H9 (cell line): ENCODE measurements around the gene RNF213. TPM values are rescaled to one million over a fixed set of nuclear protein-coding genes. Genes with fewer than 3 reads are reported as not detected.

ENCODE experiments used
- DNase-seq: peaks from one replicate; pipeline ENCODE4 v3.0.0-alpha.2; 2017
- H2AFZ ChIP-seq: one replicate; pipeline ENCODE4 v1.6.1; 2013; ENCODE audit warnings: mild to moderate bottlenecking, low read length, control low read depth, moderate library complexity
- H2AK5ac ChIP-seq: 2 replicates; pipeline ENCODE4 v1.6.1; 2013; ENCODE audit warnings: low read length, control low read depth, mixed read lengths; ENCODE audit not compliant: insufficient read length
- H2BK120ac ChIP-seq: one replicate; pipeline ENCODE4 v1.6.1; 2013; ENCODE audit warnings: low read depth, mild to moderate bottlenecking, low read length, control low read depth, inconsistent platforms; ENCODE audit not compliant: poor library complexity, severe bottlenecking
- H2BK12ac ChIP-seq: 2 replicates; pipeline ENCODE4 v1.6.1; 2013; ENCODE audit warnings: low read length, control low read depth, mixed read lengths, low read depth; ENCODE audit not compliant: insufficient read length
- H2BK15ac ChIP-seq: 2 replicates; pipeline ENCODE4 v1.6.1; 2013; ENCODE audit warnings: low read depth, low read length, control low read depth
- H2BK20ac ChIP-seq: one replicate; pipeline ENCODE4 v1.6.1; 2013; ENCODE audit warnings: low read depth, mild to moderate bottlenecking, low read length, control low read depth, inconsistent platforms; ENCODE audit not compliant: poor library complexity, severe bottlenecking
- H2BK5ac ChIP-seq: 2 replicates; pipeline ENCODE4 v1.6.1; 2013; ENCODE audit warnings: low read length, control low read depth, mixed read lengths; ENCODE audit not compliant: insufficient read length
- H3K14ac ChIP-seq: 2 replicates; pipeline ENCODE4 v1.6.1; 2013; ENCODE audit warnings: low read length, control low read depth; ENCODE audit not compliant: insufficient read depth
- H3K18ac ChIP-seq: 2 replicates; pipeline ENCODE4 v1.6.1; 2013; ENCODE audit warnings: low read depth, mild to moderate bottlenecking, mixed read lengths, low read length, control low read depth; ENCODE audit not compliant: insufficient read length
- H3K23ac ChIP-seq: 2 replicates; pipeline ENCODE4 v1.6.1; 2013; ENCODE audit warnings: low read length, control low read depth, mixed read lengths, low read depth; ENCODE audit not compliant: insufficient read length
- H3K23me2 ChIP-seq: 2 replicates; pipeline ENCODE4 v1.6.1; 2013; ENCODE audit warnings: low read depth, mild to moderate bottlenecking, mixed read lengths, low read length, control low read depth; ENCODE audit not compliant: insufficient read length, poor library complexity, severe bottlenecking
- H3K27ac ChIP-seq: 2 replicates; pipeline ENCODE4 v1.5.1; 2013; ENCODE audit warnings: low read length, control low read depth, mixed read lengths, low read depth; ENCODE audit not compliant: insufficient read length
- H3K27me3 ChIP-seq: 2 replicates; pipeline ENCODE4 v1.6.1; 2013; ENCODE audit warnings: low read length, control low read depth, inconsistent platforms; ENCODE audit not compliant: insufficient read depth
- H3K4ac ChIP-seq: 2 replicates; pipeline ENCODE4 v1.6.1; 2013; ENCODE audit warnings: low read depth, mild to moderate bottlenecking, control low read depth, inconsistent platforms, low read length, moderate library complexity
- H3K4me1 ChIP-seq: 2 replicates; pipeline ENCODE4 v1.6.1; 2013; ENCODE audit warnings: low read length, control low read depth, inconsistent platforms; ENCODE audit not compliant: insufficient read depth
- H3K4me2 ChIP-seq: 2 replicates; pipeline ENCODE4 v1.6.1; 2013; ENCODE audit warnings: low read length, control low read depth, mixed read lengths; ENCODE audit not compliant: insufficient read length, insufficient read depth
- H3K56ac ChIP-seq: 2 replicates; pipeline ENCODE4 v1.6.1; 2013; ENCODE audit warnings: low read depth, mild to moderate bottlenecking, mixed read lengths, low read length, control low read depth; ENCODE audit not compliant: insufficient read length
- H3K79me1 ChIP-seq: 2 replicates; pipeline ENCODE4 v1.6.1; 2013; ENCODE audit warnings: low read depth, mild to moderate bottlenecking, moderate library complexity, low read length, control low read depth, inconsistent platforms; ENCODE audit not compliant: insufficient read depth, poor library complexity, severe bottlenecking
- H3K79me2 ChIP-seq: 2 replicates; pipeline ENCODE4 v1.6.1; 2013; ENCODE audit warnings: low read length, control low read depth, inconsistent platforms; ENCODE audit not compliant: insufficient read depth
- H3K9ac ChIP-seq: 2 replicates; pipeline ENCODE4 v1.6.1; 2013; ENCODE audit warnings: low read length, control low read depth, mixed read lengths; ENCODE audit not compliant: insufficient read length; ENCODE audit errors: extremely low read depth
- H3K9me3 ChIP-seq: one replicate; pipeline ENCODE4 v1.6.1; 2013; ENCODE audit warnings: low read depth, low read length, inconsistent platforms; ENCODE audit not compliant: control insufficient read depth
- H3T11ph ChIP-seq: one replicate; pipeline ENCODE4 v1.6.1; 2013; ENCODE audit warnings: mild to moderate bottlenecking, low read length, control low read depth, inconsistent platforms
- H4K20me1 ChIP-seq: one replicate; pipeline ENCODE4 v1.6.1; 2013; ENCODE audit not compliant: control insufficient read depth, insufficient read length, insufficient read depth
- H4K5ac ChIP-seq: 2 replicates; pipeline ENCODE4 v1.6.1; 2013; ENCODE audit warnings: low read depth, mild to moderate bottlenecking, mixed read lengths, low read length, control low read depth; ENCODE audit not compliant: insufficient read length
- H4K8ac ChIP-seq: replicated peaks from 2 replicates; pipeline ENCODE4 v1.6.1; 2013; ENCODE audit warnings: low read length, control low read depth, mixed read lengths, low read depth; ENCODE audit not compliant: insufficient read length
- H4K91ac ChIP-seq: 2 replicates; pipeline ENCODE4 v1.6.1; 2013; ENCODE audit warnings: low read depth, mild to moderate bottlenecking, moderate library complexity, mixed read lengths, low read length, control low read depth; ENCODE audit not compliant: insufficient read length
- H3K27ac Mint-ChIP-seq, 3 experiments: 2 replicates in 2 of 3; 3 replicates in 1 of 3; pipeline ENCODE4 v1.8.0; 2020 to 2021; ENCODE audit warnings: mixed read lengths in 3 of 3, mild to moderate bottlenecking in 1 of 3, moderate library complexity in 1 of 3
- H3K27me3 Mint-ChIP-seq: 2 replicates; pipeline ENCODE4 v1.8.0; 2021; ENCODE audit warnings: low read depth, mild to moderate bottlenecking, moderate library complexity, mixed read lengths
- H3K36me3 Mint-ChIP-seq, 3 experiments: 2 replicates in 2 of 3; 3 replicates in 1 of 3; pipeline ENCODE4 v1.8.0; 2020 to 2021; ENCODE audit warnings: low read depth in 3 of 3, mixed read lengths in 3 of 3; ENCODE audit not compliant: insufficient read depth in 1 of 3
- H3K4me1 Mint-ChIP-seq, 2 experiments: 2 replicates each; pipeline ENCODE4 v1.8.0; 2020; ENCODE audit warnings: mixed read lengths in 2 of 2
- H3K4me3 Mint-ChIP-seq, 2 experiments: 2 replicates in 1 of 2; 3 replicates in 1 of 2; pipeline ENCODE4 v1.8.0; 2020 to 2021; ENCODE audit warnings: mild to moderate bottlenecking in 2 of 2, mixed read lengths in 2 of 2, moderate library complexity in 1 of 2
- H3K9me3 Mint-ChIP-seq, 2 experiments: 2 replicates in 1 of 2; 3 replicates in 1 of 2; pipeline ENCODE4 v1.8.0; 2020; ENCODE audit warnings: mild to moderate bottlenecking in 2 of 2, mixed read lengths in 2 of 2, moderate library complexity in 1 of 2
- WGBS: extraction: QIAGEN DNeasy Blood & Tissue Kit; methylation state at CpG from one replicate; pipeline ENCODE4 v1.1.7; 2013; ENCODE audit warnings: missing lambda C conversion rate, low lambda C conversion rate, mixed read lengths; ENCODE audit not compliant: insufficient read length; ENCODE audit errors: extremely low coverage; 5-methylcytosine and 5-hydroxymethylcytosine counted together
- total RNA-seq: library from RNA; stranded (reverse); gene quantifications from 2 replicates; pipeline ENCODE4 v1.2.1, GENCODE V29; 2021
- TF ChIP-seq, protein P1 (sequence below): fragments of 200-600 bp; sonication (generic); conservative IDR thresholded peaks from 3 replicates; pipeline ENCODE4 v1.8.0; 2021; ENCODE audit warnings: antibody characterized with exemption, mild to moderate bottlenecking

RNF213 gene
- total RNA-seq, 1 experiment from 2014 or later, result 34.3 TPM

DNA sequence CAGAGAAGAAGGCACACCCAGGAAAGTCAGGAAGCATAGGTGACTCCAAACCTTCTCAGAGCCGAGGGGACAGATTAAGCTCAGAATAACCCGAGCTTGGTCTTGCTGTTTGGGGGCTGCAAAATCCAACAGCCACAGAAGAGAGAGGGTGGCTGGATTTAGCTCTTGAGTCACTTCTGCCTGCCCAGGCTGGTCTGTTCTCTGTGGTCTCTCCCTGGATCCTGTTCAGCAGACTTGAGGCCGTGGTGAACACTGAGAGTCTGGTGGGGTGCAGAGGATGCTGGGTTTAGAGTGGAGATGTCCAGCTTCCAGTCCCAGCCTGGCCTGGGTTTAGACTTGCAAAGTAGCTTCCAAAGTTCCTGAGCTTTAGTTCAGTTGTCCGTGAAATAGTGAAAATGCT, 31.6 kb upstream of the RNF213 start:
- H3K14ac ChIP-seq, result no peak overlapping the region
- no peaks in the 10 kb centered on the region for H4K20me1 ChIP-seq
- H2AFZ ChIP-seq, result no peak overlapping the region
- H2BK120ac ChIP-seq, result no peak overlapping the region
- H3K79me1 ChIP-seq, result no peaks in the 10 kb centered on the region
- no peak overlapping the region for H3K56ac ChIP-seq
- H3K23me2 ChIP-seq, result no peaks in the 10 kb centered on the region
- H4K8ac ChIP-seq, result no peak overlapping the region
- peaks cover 4% of the 10 kb centered on the region for H3K9me3 ChIP-seq
- H3K4me1 Mint-ChIP-seq, result peaks cover 22 to 24% of the 10 kb centered on the region in 2 experiments
- no peak overlapping the region for H2AK5ac ChIP-seq
- H3K27ac Mint-ChIP-seq, result no peak overlapping the region
- no peaks in the 10 kb centered on the region for H3K27me3 ChIP-seq
- no peak overlapping the region for H3K4ac ChIP-seq
- H3K4me2 ChIP-seq, result no peak overlapping the region
- no peaks in the 10 kb centered on the region for H3K27me3 Mint-ChIP-seq
- H2BK20ac ChIP-seq, result no peak overlapping the region
- TF ChIP-seq, protein P1, sequence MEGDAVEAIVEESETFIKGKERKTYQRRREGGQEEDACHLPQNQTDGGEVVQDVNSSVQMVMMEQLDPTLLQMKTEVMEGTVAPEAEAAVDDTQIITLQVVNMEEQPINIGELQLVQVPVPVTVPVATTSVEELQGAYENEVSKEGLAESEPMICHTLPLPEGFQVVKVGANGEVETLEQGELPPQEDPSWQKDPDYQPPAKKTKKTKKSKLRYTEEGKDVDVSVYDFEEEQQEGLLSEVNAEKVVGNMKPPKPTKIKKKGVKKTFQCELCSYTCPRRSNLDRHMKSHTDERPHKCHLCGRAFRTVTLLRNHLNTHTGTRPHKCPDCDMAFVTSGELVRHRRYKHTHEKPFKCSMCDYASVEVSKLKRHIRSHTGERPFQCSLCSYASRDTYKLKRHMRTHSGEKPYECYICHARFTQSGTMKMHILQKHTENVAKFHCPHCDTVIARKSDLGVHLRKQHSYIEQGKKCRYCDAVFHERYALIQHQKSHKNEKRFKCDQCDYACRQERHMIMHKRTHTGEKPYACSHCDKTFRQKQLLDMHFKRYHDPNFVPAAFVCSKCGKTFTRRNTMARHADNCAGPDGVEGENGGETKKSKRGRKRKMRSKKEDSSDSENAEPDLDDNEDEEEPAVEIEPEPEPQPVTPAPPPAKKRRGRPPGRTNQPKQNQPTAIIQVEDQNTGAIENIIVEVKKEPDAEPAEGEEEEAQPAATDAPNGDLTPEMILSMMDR, result no peak
- H3K36me3 Mint-ChIP-seq, result peaks cover 28 to 47% (median 38%) of the 10 kb centered on the region in 3 experiments
- no peak overlapping the region for H2BK12ac ChIP-seq
- no peak overlapping the region for H3K18ac ChIP-seq
- no peaks in the 10 kb centered on the region for H3K79me2 ChIP-seq
- no peak overlapping the region for H3K23ac ChIP-seq
- no peak overlapping the region for H4K91ac ChIP-seq
- H3K4me1 ChIP-seq, result no peaks in the 10 kb centered on the region
- peaks cover 13 to 21% of the 10 kb centered on the region in 2 experiments for H3K9me3 Mint-ChIP-seq
- no peak overlapping the region for H3K27ac ChIP-seq
- WGBS, result no CpG with 5 or more reads among the region's 4 CpGs
- no peak for DNase-seq
- no peak overlapping the region for H3K9ac ChIP-seq
- H4K5ac ChIP-seq, result no peak overlapping the region
- H2BK15ac ChIP-seq, result no peak overlapping the region
- H3K4me3 Mint-ChIP-seq, result no peak overlapping the region
- H3T11ph ChIP-seq, result no peak overlapping the region
- no peak overlapping the region for H2BK5ac ChIP-seq
